HG03457 (cell line): ENCODE measurements around the gene CPSF2.
A peak's percentile ranks its signal among the peaks of the same experiment; 100 is the strongest.

Source experiments
- ATAC-seq: cut with Tn5 transposase; IDR thresholded peaks from one replicate; pipeline ENCODE4 v1.9.1; 2021; ENCODE audit warnings: moderate number of reproducible peaks; ENCODE audit not compliant: unreplicated experiment

The CPSF2 gene

GRCh38 chr14:92121670-92122350, at the start of gene CPSF2, which contains the start of gene NDUFB1:
Gene CPSF2 (plus strand): TSS chr14:92121969. CDS start chr14:92130985, 9,016 bp downstream.
Gene NDUFB1 (minus strand): TSS chr14:92121706. CDS start chr14:92117637, 4,069 bp downstream.
- peak; percentile 68 for ATAC-seq

GRCh38 chr14:92074555-92074954, 47.2 kb upstream of the CPSF2 start:
- no peak for ATAC-seq

DNA sequence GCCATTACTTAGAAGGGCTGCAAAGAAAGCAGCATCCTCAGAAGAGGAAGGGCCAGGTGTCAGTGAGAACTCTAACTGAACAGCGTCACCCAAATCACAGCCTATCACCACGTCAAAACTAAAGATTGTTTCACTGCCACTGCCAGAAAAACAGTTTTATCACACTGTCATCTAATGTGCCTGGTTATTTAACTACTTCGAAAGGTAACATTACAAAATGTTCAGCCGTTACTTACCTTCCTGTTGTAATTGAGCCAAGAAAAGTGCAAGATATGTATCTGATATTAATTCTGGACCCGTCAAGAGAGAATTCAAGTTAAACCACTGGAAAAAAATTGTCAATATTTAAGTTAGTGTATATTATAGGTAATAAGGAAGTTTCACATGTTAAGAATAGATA, 33.3 kb upstream of the CPSF2 start:
- ATAC-seq, result no peak

GRCh38 chr14:92093320-92093719, 28.4 kb upstream of the CPSF2 start:
- no peak for ATAC-seq

DNA sequence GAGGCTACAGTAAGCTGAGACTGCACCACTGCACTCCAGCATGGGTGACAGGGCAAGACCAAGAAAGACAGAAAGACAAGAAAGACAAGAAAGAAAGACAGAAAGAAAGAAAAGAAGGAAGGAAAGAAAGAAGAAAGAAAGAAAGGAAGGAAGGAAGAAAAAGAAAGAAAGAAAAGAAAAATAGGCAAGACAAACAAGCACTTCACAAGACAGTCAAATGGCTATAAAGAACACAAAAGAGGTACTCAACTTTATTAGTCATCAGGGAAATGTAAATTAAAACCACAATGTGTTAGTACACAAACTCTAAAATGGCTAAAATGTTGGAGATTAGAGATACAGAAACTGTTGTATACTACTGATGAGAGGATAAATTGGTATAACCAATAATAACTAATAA, 22.0 kb upstream of the CPSF2 start:
- ATAC-seq, result no peak

- no peak for ATAC-seq
Measured at GRCh38 chr14:92103363-92103989, 18.3 kb upstream of the CPSF2 start.

DNA sequence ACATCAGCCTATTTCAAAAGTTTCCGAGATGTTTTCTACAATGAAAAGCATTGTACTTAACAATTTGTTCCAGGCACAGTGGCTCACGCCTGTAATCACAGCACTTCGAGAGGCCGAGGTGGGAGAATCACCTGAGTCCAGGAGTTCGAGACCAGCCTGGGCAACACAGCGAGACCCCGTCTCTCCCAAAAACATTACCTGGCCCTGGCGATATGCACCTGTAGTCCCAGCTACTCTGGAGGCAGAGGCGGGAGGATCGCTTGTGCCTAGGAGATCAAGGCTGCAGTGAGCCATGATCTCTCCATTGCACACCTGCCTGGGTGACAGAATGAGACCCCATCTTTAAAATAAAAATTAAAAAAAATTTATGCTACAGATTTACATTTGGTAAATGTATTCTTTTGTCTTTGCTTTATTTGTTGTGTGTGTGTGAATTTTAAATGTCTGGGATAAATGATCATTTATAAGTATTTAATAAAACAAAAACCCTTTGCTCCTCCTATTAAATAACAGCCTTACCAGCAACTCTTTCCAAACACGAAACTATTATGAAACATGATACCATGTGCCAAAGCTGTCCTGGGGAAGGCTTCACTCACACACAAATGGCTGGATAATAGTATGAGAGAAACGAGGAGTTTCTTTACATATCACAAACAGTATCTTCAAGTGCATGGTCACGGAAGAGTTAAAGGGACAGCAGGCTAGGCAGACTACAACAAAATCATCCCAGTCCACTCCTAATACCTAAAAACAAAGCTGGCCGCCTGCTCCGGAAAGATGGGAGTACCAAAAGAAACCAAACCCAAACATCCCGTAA, 16.5 kb upstream of the CPSF2 start:
- no peak for ATAC-seq

DNA sequence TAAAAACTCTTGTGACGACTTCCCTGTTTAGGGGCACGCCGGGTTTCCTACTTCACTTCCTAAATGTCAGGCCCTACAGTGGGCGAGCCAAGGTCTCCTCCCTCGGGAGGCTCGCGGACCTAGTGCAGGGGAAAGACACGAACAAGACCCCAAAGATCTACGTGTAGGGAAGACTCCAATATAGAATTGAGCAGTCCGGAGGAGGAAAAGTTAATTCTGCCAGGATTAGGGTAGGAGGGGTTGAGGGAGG, 16.0 kb upstream of the CPSF2 start:
- no peak for ATAC-seq

- ATAC-seq, result peak; percentile 67
Measured at GRCh38 chr14:92106143-92106926, 15.4 kb upstream of the CPSF2 start, which contains the start of gene ATXN3. Gene ATXN3 (minus strand): TSS chr14:92106582. CDS start chr14:92106552, 30 bp downstream.

- ATAC-seq, result no peak
Measured at GRCh38 chr14:92108345-92109254, 13.2 kb upstream of the CPSF2 start.

DNA sequence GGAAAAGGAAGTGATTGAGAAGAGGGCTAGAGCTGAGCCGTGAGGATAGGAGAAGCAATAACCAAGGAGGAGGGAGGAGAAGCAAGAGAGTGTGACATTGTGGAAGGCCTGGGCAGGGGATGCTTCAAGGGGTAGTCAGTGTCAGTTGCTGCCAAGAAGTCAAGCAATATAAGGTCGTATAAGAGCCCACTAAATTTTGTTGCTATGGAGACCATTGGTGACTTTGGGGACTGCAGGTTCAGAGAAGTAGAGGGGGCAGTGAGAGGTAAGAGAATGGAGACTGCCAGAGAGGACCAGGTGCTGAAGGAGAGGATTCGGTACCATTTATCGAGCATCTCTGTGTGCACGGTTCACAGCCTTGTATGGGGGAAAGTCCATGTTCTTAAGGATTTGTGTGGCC, 12.3 kb upstream of the CPSF2 start:
- no peak for ATAC-seq

GRCh38 chr14:92121207-92121669, 531 bp upstream of the CPSF2 start:
- ATAC-seq, result no peak

- no peak for ATAC-seq
Measured at GRCh38 chr14:92122351-92122677, 545 bp downstream of the CPSF2 start.

GRCh38 chr14:92122761-92123160, 992 bp downstream of the CPSF2 start:
- no peak for ATAC-seq

DNA sequence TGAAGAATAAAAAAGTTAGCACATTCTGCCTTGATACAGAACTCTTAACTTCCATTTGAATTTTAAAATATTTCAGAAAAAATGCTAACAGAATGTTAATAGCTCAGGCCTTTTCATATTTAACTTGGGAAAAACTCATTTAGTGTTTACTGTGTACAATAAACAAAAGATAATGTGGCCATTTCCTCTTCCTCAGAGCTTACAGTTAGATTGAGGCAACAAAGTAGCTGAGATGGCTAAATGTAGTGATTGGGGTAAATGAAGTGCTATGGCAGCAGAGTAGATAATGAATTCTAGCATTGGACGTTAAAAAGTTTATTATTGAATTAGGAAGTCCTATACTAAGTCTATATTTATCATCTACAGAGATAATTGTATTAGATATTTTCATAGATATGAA, 12.7 kb downstream of the CPSF2 start:
- no peak for ATAC-seq

- no peak for ATAC-seq
Measured at GRCh38 chr14:92135269-92135668, 13.5 kb downstream of the CPSF2 start.

DNA sequence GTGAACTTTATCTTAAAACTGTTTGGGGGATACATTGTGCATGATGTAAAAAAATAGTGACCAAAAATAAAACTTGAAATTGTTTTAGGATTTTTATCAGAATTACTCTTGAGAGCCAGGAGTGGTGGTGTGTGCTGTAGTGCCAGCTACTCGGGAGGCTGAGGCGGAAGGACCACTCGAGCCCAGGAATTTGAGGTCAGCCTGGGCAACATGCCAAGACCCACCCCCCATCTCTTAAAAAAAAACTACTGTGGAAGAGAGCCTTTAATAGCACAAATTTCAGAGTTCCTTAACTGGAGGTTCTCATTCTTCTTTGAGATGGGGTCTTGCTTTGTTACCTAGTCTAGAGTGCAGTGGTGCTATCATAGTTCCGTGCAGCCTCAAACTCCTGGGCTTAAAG, 21.5 kb downstream of the CPSF2 start:
- no peak for ATAC-seq

GRCh38 chr14:92143962-92144361, 22.2 kb downstream of the CPSF2 start:
- no peak for ATAC-seq

GRCh38 chr14:92144708-92145107, 22.9 kb downstream of the CPSF2 start:
- ATAC-seq, result no peak

- ATAC-seq, result no peak
Measured at GRCh38 chr14:92153581-92153980, 31.8 kb downstream of the CPSF2 start.
